BJ (cell line): ENCODE measurements around the gene ITGAV. TPM values are rescaled to one million over a fixed set of nuclear protein-coding genes. Genes with fewer than 3 reads are reported as not detected.

Source experiments
- CTCF ChIA-PET: fragments of 350-600 bp; formaldehyde crosslinking; extraction: SDS; loops from one replicate; lab custom pipeline; 2021; ENCODE audit warnings: antibody characterized with exemption, inconsistent platforms; lab: Yijun Ruan, JAX
- POLR2A ChIA-PET: fragments of 300-600 bp; sonication (Branson Sonifier 250); formaldehyde crosslinking; extraction: SDS; loops from one replicate; lab custom pipeline; 2021; ENCODE audit warnings: antibody characterized with exemption; lab: Charles Lee
- DNase-seq: peaks from one replicate; pipeline ENCODE4 v3.0.0-alpha.2; 2011; ENCODE audit warnings: low read depth
- H3K27me3 ChIP-seq: 2 replicates; pipeline ENCODE4 v1.6.0; 2011; ENCODE audit warnings: low read length; ENCODE audit not compliant: control insufficient read depth, insufficient read depth
- H3K36me3 ChIP-seq: 2 replicates; pipeline ENCODE4 v1.5.1; 2011; ENCODE audit warnings: low read length; ENCODE audit not compliant: control insufficient read depth, insufficient read depth
- H3K4me3 ChIP-seq: 2 replicates; pipeline ENCODE4 v1.5.1; 2011; ENCODE audit warnings: low read depth, mild to moderate bottlenecking, control low read depth, low read length
- CTCF ChIP-seq: IDR thresholded peaks from 2 replicates; pipeline ENCODE4 v1.5.1; 2011; ENCODE audit warnings: low read depth, mild to moderate bottlenecking, control low read depth, inconsistent platforms, low read length, moderate library complexity; ENCODE audit not compliant: insufficient read depth
- polyA plus RNA-seq: library from polyadenylated mRNA; depleted of rRNA; stranded (reverse); fragments of >200 nt; gene quantifications from 2 replicates; pipeline ENCODE4 v1.2.3, GENCODE V29; 2011

Gene ITGAV
- polyA plus RNA-seq, 1 experiment = 103 TPM

DNA sequence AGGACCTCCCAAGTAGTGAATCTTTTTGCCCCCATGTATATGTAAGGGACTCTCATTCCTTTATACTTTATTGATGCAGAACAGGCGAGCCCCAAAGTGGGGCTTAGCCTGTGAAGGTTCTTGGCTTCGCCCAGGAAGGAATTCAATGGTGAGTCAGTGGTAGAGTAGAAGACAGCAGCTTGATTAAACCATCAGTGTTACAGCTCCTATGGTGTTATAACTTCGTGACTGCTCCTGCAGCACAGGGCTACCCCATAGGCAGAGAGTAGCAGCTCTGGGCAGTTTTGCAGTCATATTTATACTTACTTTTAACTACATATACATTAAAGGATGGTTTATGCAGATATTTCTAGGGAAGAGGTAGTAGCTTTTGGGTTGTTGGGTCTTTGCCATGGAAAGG is 115.0 kb downstream of the ITGAV start:
- no peak for DNase-seq
- H3K36me3 ChIP-seq = no peaks in the 10 kb centered on the region
- POLR2A ChIA-PET = no interaction called here
- no peak overlapping the region for H3K4me3 ChIP-seq
- no peaks in the 10 kb centered on the region for H3K27me3 ChIP-seq
- TF ChIP-seq CTCF = no peak
- CTCF ChIA-PET = no interaction called here

DNA sequence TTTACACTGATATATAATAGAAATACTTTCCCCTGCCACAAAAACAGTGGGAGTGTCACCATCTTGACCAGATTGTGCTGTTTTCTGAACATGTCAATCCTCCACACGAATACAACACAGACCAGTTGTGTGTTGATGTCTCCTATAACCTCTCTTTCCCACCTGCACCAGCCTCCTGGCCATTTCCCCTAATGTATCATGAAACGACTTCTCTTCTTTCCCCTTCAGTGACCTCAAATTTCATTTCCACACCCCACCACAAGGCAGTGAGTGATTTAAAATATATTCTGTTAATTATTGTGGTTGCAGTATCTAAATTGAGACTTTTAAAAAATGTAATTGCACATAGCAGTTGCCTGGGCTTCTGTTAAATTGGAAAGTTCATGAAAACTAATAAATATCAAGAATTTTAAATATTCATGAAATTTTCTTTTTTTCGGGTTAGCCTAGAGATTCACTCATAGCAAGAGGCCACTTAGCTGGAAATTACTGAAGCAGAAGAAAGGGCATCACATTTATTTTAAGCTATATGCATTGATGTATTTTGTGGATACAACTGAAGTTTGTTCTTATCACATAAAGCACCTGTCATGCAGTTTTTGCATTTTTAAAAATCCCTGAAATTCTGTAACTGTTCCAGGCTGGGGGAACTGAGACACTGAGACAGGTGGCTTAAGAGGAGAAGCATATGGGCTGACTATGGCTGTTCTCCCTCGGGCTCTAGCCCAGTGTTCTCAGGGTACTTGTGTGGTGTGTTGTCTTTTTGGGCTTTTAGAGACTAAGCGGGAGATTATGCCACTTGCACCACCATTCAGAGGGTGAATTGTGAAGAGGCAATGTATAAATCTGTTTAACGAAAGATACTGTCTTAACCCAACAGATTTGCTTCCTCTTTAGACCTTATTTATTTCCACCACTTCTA is 119.9 kb downstream of the ITGAV start:
- H3K4me3 ChIP-seq = no peak overlapping the region
- ChIA-PET CTCF (interaction anchor here (1.1 kb wide), 1 partner anchor 15 kb away, joined by 3 read pairs; no protein-coding TSS in a partner anchor), POLR2A (no interaction called here)
- no peak for DNase-seq
- H3K36me3 ChIP-seq = no peaks in the 10 kb centered on the region
- no peaks in the 10 kb centered on the region for H3K27me3 ChIP-seq
- no peak for TF ChIP-seq CTCF

DNA sequence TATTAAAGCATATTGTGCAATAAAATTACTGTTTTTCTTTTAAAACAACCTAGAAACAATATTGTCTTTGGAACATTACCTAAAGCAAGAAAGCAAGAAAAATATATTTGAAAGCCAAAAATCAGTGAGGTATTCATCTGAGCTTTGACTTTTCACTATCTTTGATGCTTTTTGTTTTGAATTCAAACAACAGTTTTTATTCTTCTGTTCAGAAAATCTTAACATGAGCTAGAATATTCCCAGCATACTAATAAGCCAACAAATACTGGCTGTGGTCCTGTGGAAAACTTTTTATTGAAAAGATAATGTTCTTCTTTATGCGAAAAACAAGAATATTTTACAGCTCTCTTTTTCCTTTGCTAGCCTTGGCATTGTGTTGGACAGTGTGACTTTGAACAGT is 123.8 kb downstream of the ITGAV start:
- no peak for DNase-seq
- H3K27me3 ChIP-seq = no peaks in the 10 kb centered on the region
- H3K4me3 ChIP-seq = no peak overlapping the region
- H3K36me3 ChIP-seq = no peaks in the 10 kb centered on the region
- no peak for TF ChIP-seq CTCF
- ChIA-PET CTCF (no interaction called here), POLR2A (no interaction called here)

- Histone ChIP-seq H3K36me3 (no peaks in the 10 kb centered on the region), H3K4me3 (no peak overlapping the region), H3K27me3 (no peaks in the 10 kb centered on the region)
- CTCF ChIA-PET = no interaction called here
- POLR2A ChIA-PET = no interaction called here
- DNase-seq = no peak
- TF ChIP-seq CTCF = no peak
These were observed 124.8 kb downstream of the ITGAV start for GRCh38 chr2:186714611-186715010.

GRCh38 chr2:186716004-186716403 is 126.1 kb downstream of the ITGAV start:
- CTCF ChIA-PET = no interaction called here
- TF ChIP-seq CTCF = no peak
- H3K4me3 ChIP-seq = no peak overlapping the region
- no peaks in the 10 kb centered on the region for H3K36me3 ChIP-seq
- no peak for DNase-seq
- no peaks in the 10 kb centered on the region for H3K27me3 ChIP-seq
- POLR2A ChIA-PET = no interaction called here
